Measurements from ENCODE around the gene BTLA. TPM values are rescaled to one million over a fixed set of nuclear protein-coding genes. Genes with fewer than 3 reads are reported as not detected.

The BTLA gene
- not detected for total RNA-seq
- polyA plus RNA-seq: 10 to 100 TPM in 1 of 3 donors, not detected in 2; 11.0 TPM

- 56 to 88% methylated on average over 12 of the region's 12 CpGs for WGBS, 2 donors
- intact Hi-C loops (cut with DNase I): no loop called here
Measured at GRCh38 chr3:112498914-112499711, at the start of gene BTLA. BTLA (minus strand) TSS chr3:112499472; CDS start chr3:112499358, 114 bp downstream.

GRCh38 chr3:112546216-112546759, 47.0 kb upstream of the BTLA start:
- no peak overlapping the region for H3K27ac ChIP-seq
- H3K9me3 ChIP-seq: no peaks in the 10 kb centered on the region
- no peak for TF ChIP-seq CTCF (IDR thresholded peaks at IDR 0.05)
- TF ChIP-seq EP300 (IDR thresholded peaks at IDR 0.05): no peak
- no peak for TF ChIP-seq POLR2AphosphoS5 (IDR thresholded peaks at IDR 0.05)
- no peak for TF ChIP-seq POLR2A (IDR thresholded peaks at IDR 0.05)
- H3K4me3 ChIP-seq: no peak overlapping the region
- H3K27me3 ChIP-seq: no peaks in the 10 kb centered on the region
- no peak for DNase-seq
- H3K4me1 ChIP-seq: peaks cover 0 to 6% (median 4%) of the 10 kb centered on the region in 4 donors
- intact Hi-C loops (cut with DNase I): no loop called here
- 92 to 93% methylated on average over 5 of the region's 5 CpGs for WGBS, 2 donors
- H3K36me3 ChIP-seq: peaks cover 5 to 48% (median 9%) of the 10 kb centered on the region in 4 donors

More at GRCh38 chr3:112498914-112499711, at the start of gene BTLA:
- H3K4me1 ChIP-seq: no peaks in the 10 kb centered on the region
- H3K36me3 ChIP-seq: no peaks in the 10 kb centered on the region
- H3K9me3 ChIP-seq: peaks cover 0 to 2% (median 0%) of the 10 kb centered on the region in 4 donors
- no peak for DNase-seq
- H3K4me3 ChIP-seq: no peak within 1 kb of the TSS
- no peak for TF ChIP-seq POLR2AphosphoS5 (IDR thresholded peaks at IDR 0.05)
- no peak for TF ChIP-seq CTCF (IDR thresholded peaks at IDR 0.05)
- TF ChIP-seq POLR2A (IDR thresholded peaks at IDR 0.05): no peak
- no peak for TF ChIP-seq EP300 (IDR thresholded peaks at IDR 0.05)
- H3K27ac ChIP-seq: no peak within 1 kb of the TSS
- no peaks in the 10 kb centered on the region for H3K27me3 ChIP-seq

- H3K9me3 ChIP-seq: no peaks in the 10 kb centered on the region
- H3K4me1 ChIP-seq: no peaks in the 10 kb centered on the region
- peaks cover 0 to 65% (median 9%) of the 10 kb centered on the region in 4 donors for H3K36me3 ChIP-seq
- no peak for DNase-seq
- TF ChIP-seq EP300 (IDR thresholded peaks at IDR 0.05): no peak
- no peak for TF ChIP-seq POLR2AphosphoS5 (IDR thresholded peaks at IDR 0.05)
- TF ChIP-seq POLR2A (IDR thresholded peaks at IDR 0.05): no peak
- no peak for TF ChIP-seq CTCF (IDR thresholded peaks at IDR 0.05)
- H3K27ac ChIP-seq: no peak overlapping the region
- no peak overlapping the region for H3K4me3 ChIP-seq
- no peaks in the 10 kb centered on the region for H3K27me3 ChIP-seq
- WGBS, 2 donors: 85 to 89% methylated on average over 1 of the region's 1 CpG
- intact Hi-C loops (cut with DNase I): no loop called here
Measured at GRCh38 chr3:112539825-112540650, 40.8 kb upstream of the BTLA start.

- DNase-seq: no peak
- H3K27ac ChIP-seq: no peak overlapping the region
- peaks cover 0 to 87% (median 19%) of the 10 kb centered on the region in 4 donors for H3K36me3 ChIP-seq
- no peaks in the 10 kb centered on the region for H3K27me3 ChIP-seq
- H3K4me1 ChIP-seq: no peaks in the 10 kb centered on the region
- H3K4me3 ChIP-seq: no peak overlapping the region
- intact Hi-C loops (cut with DNase I): loop anchor here (5.0 kb wide), 1 partner anchor 239 kb away; the partner anchor contains the start of gene SLC9C1
- 5 to 14% methylated on average over 1 of the region's 1 CpG for WGBS, 2 donors
- no peaks in the 10 kb centered on the region for H3K9me3 ChIP-seq
- TF ChIP-seq CTCF (IDR thresholded peaks at IDR 0.05) (peak in 3 of 4 experiments; percentile 18 to 54 (median 53)), POLR2AphosphoS5 (IDR thresholded peaks at IDR 0.05) (no peak)
Measured at GRCh38 chr3:112531358-112531781, 32.1 kb upstream of the BTLA start.
